GM08714 (cell line): ENCODE data around the gene GPLD1.

ENCODE experiments used
- H3K4me3 ChIP-seq: fragments of 200-500 bp; sonication (Bioruptor generic); 2 replicates; pipeline ENCODE4 v1.5.1; 2014; ENCODE audit warnings: mild to moderate bottlenecking, low read length, inconsistent platforms
- ZNF274 ChIP-seq: IDR thresholded peaks from 2 replicates; pipeline ENCODE4 v1.6.1; 2012; ENCODE audit warnings: mild to moderate bottlenecking, low read depth, low read length

Gene GPLD1

DNA sequence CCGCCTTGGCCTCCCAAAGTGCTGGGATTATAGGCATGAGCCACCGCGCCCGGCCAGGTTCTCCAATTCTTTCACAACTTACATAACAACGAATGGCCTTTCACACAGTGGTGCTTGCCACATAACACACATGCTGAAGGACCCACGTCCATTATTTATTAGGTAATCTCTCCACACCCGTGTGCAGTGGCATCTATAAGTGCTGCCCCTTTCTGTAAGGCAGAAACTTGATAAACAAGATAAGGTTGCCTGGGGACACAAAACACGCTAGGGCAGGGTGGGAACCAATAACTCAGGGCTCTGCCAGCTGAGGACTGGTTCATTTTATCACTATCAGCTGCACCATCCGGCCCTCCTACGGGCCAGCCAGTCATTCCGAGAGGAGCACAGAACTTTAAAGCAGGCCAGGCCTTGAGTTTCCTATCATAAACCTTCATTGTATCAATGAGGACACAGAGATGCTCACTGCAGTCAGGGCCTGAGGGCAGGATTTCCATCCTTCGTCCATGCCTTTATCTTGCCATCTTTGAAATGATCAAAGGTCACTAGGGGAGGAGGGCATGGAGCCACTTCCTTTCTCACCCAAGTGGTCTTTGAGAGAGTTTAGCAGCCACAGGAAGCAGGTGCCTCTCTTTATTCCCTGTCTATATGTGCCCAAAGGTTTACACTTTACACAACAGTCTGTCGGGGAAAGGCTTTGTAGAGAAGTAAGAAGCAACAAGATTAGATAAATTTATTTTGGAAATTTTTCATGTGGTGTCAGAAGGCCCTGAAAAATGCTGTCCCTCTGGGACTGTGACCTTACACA, 37.6 kb downstream of the GPLD1 start:
- H3K4me3 ChIP-seq = no peak overlapping the region

DNA sequence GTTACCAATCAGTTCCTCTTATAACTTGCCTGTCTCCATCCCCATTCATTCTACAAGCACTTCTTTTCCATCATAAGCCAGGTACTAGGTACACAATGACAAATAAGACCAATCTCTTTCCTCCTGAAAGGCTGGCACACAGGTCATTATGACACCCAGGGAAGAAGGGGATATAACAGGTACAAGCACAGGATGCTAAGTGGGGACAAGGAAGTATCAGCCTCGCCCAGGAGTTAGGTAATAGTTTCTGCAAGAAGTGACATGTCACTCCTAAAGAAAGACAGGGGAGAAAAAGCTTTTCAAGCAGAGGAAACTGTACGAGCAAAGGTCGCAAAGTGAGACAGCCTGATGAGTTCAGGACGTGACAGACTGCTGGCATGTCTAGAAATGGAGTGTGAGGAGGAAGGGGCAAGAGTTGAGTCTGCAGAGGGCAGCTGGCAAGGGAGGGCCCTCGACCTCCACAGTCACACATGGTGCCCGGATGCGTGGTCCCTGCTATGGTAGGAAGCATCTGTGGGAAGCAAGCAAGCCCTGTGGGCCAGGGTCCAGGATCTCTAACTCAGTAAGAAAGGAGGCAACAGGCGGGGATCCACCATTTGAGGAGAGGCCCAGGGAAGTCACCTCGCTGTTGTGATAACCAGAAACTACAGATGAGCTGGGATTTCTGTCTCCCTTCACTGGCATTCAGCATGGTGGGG, 40.4 kb downstream of the GPLD1 start:
- H3K4me3 ChIP-seq = no peak overlapping the region
- TF ChIP-seq ZNF274 = no peak

More for the DNA sequence above, 37.6 kb downstream of the GPLD1 start:
- no peak for TF ChIP-seq ZNF274

DNA sequence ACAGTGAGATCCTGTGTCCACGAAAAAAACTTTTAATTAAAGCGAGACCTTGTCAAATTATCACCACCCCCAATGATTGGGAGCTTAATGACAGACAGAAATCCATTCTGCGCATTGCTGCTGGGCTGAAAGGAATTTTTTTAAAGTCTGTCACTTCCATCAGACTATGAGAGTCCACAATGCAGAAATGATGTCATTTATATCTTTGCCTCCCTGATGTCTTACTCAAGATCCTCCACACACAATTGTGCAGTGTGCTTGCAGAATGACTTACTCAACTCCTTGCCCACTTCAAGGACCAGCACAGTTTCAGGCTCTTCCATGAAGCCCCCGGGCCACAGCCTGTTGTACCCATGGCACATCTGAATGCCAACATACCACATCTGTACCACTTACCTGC, 41.0 kb downstream of the GPLD1 start:
- TF ChIP-seq ZNF274 = no peak
- H3K4me3 ChIP-seq = no peak overlapping the region

DNA sequence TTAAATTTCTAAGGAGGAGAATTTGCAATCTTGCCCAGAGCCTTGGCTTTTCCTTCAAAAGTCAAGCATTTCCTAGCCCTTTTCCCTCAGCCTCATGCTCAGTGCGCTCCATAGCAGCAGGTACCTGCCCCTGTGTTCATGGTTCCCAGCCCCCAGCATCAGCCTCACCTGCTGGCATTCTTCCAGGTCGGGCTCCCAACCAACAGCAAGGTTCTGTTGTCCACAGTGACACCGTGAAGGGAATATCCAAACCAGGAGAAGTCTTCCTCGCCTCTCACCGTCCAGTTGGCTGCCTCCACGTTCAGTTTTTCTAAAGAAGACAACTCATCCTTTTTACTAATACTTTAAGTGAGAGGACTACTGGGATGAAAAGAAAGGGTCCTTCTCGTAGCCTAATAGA, 42.7 kb downstream of the GPLD1 start:
- no peak for TF ChIP-seq ZNF274
- no peak overlapping the region for H3K4me3 ChIP-seq

DNA sequence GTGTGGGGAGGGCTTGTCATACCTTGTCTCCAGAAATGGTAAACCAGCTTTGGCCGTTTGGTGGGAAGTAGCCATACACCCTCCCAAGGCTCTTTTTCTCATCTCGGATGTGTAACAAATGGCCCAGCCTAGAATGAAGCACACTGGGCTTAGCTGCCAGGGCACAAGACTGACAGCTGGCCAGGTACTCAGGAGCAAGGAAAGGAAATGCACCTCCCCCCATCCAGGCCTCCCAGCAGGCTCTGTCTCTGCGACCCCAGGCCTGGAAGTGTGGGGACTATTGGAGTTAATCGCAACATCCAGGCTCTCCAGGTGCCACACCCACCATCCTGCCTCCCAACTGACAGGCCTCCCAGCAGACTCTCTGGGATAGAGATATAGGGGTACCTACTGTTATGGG, 43.7 kb downstream of the GPLD1 start:
- no peak for TF ChIP-seq ZNF274

DNA sequence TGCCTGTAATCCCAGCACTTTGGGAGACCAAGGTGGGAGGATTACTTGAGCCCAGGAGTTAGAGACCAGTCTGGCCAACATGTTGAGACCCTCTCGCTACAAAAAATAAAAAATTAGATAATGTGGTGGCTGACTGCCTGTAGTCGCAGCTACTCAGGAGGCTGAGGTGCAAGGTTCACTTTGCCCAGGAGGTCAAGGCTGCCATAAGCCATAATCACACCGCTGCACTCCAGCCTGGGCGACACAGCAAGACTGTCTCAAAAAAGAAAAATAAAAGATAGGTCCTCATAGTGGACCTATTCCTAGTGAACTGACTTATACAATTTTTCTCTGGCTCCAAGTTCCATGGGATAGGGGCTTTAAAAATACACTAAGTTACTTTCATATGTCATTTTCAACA, 44.8 kb downstream of the GPLD1 start:
- no peak for TF ChIP-seq ZNF274
- H3K4me3 ChIP-seq = no peak overlapping the region

More for the DNA sequence above, 43.7 kb downstream of the GPLD1 start:
- no peak overlapping the region for H3K4me3 ChIP-seq

DNA sequence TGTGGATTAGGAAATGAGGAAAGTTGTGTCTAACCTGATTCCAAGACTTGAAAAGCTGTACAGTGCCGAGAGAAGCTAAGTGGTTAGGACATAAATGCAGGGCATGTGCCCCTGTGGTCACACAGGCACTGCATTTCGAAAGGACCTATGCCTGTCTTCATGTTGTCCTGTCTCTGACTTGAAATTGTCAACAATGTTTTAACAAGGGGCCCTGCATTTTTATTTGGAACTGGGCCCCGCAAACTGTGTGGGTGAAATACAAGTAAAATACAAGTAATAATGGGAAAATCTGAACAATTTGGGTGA, 47.8 kb downstream of the GPLD1 start:
- no peak for TF ChIP-seq ZNF274

GRCh38 chr6:24440897-24441598, 48.3 kb downstream of the GPLD1 start:
- no peak overlapping the region for H3K4me3 ChIP-seq
- TF ChIP-seq ZNF274 = no peak

More for the DNA sequence above, 47.8 kb downstream of the GPLD1 start:
- H3K4me3 ChIP-seq = no peak overlapping the region

DNA sequence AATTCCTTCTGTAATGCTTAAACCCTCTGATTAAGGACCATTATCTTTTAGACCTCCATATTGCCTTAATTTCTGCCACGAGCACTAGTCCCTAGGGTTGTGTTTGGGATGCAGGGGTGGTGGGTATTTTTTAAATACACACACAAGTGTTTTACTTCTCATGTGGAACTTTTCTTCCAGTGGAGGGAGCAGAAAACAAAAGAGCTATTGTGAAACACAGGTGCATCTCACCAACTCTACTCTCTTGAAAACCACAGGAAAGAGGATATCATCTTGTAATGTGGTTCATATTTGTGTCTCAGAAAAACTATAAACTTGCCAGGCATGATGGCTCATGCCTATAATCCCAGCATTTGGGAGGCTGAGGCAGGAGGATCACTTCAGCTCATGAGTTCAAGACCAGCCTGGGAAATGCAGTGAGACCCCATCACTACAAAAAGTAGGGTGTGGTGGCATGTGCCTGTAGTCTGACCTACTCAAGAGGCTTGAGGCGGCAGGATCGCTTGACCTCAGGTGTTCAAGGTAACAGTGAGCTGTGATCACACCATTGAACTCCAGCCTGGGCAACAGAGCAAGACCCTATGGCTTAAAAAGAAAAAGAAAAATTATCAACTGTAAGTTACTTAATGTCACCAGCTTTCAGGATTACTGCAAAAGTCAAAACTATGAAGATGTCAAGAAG, 49.4 kb downstream of the GPLD1 start:
- no peak for TF ChIP-seq ZNF274
- H3K4me3 ChIP-seq = no peak overlapping the region

DNA sequence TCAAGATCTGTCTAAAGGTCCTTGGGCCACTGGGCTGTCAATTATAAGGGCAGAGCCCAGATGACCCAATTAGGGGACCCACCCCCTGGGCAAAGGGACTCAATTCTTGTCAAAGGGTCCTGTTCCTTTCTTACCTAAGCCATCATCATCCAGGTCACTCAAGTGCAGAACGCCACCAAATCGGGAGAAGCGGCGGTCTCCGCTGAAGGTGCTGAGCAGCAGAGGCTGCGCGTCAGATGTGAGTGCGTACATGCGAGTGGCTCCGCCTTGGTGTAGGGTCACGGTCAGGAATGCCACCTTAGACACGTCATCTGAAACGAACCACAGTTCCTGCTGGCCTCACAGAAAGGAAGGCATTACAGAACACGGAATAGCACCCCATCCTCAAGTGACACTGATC, 52.4 kb downstream of the GPLD1 start:
- TF ChIP-seq ZNF274 = no peak
- H3K4me3 ChIP-seq = no peak overlapping the region

GRCh38 chr6:24432611-24433010, 56.8 kb downstream of the GPLD1 start:
- no peak for TF ChIP-seq ZNF274

DNA sequence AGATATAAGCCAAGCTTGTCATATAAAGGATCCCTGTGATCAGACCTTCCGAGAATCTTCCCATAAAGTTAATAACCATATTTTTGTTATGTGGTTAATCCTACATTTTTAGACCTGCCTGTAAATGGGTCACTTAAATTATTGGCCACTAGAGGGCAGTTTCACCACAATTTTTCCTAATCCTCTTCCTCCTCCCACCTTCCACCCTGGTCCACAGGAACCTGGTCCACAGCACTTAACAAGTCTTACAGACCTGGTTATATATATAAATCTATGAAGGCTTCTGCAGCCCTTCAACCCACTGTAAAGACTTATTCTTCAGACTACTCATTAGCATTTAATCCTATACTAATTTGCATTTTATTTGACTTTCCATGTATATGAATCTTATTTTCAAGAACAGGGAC, 58.3 kb downstream of the GPLD1 start:
- H3K4me3 ChIP-seq = no peak overlapping the region
- no peak for TF ChIP-seq ZNF274

More at GRCh38 chr6:24432611-24433010, 56.8 kb downstream of the GPLD1 start:
- H3K4me3 ChIP-seq = no peak overlapping the region

DNA sequence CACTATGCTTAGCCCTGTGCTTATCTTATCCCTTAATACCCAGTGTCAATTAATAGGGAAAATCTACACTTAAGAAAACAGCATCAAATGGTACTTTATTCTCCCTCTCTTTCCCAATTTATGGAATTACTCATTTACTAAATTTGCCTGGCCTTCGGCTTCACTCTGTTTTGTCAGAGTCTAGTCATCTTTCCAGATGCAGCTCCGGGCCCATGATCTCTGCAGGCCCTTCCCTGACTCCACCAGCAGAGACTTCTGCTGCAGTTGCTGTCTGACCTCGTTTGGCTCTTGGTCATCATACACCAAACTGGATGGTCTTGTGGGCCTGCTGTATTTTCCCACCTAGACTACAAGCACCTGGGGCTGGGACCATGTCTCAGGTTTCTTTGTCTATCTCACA, 59.3 kb downstream of the GPLD1 start:
- no peak for TF ChIP-seq ZNF274
- no peak overlapping the region for H3K4me3 ChIP-seq

DNA sequence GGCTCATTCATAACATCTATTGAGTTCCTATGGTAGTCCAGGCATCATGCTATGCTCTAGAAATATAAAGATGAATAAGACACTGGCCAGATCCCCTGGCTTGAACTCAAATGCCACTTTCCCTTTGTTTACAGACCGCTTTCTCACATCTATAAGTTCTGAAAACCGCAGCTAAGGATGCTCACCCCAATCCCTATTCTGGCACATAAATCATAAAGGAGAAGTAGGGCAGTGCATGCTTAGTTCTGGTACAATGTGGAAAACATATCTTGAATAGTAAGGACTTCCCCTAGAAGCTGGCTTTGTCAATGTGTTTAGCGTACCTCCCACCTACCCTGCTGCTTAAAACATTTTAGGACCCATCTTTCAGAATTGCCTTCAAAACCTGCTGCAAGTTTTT, 60.2 kb downstream of the GPLD1 start:
- TF ChIP-seq ZNF274 = no peak
- H3K4me3 ChIP-seq = no peak overlapping the region

DNA sequence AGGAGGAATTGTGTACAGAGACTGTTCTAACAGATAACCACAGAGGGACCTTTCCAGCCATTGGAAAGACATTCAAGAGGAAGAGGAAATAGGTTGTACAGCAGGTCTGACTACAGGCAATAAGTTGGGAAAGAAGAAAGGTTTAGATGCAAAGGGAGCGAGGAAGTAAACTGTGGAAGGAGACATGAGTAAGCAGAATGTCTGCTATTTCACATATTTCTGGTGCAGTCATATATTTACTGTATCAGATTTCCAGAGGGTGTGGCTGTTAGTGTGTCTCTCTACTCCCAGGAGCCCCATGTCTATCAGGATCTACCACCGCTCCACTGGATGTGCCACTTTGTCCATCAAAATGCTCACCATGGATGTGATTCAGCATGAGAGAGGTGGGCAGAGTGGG, 60.8 kb downstream of the GPLD1 start:
- H3K4me3 ChIP-seq = no peak overlapping the region
- TF ChIP-seq ZNF274 = no peak
